ENCODE measurements around the gene HYCC1.

GRCh38 chr7:23018750-23019149 lies 4.8 kb upstream of the HYCC1 start:
- TF ChIP-seq POLR2AphosphoS5 (IDR thresholded peaks at IDR 0.05) (no peak), POLR2A (IDR thresholded peaks at IDR 0.05; ENCODE audit: low read depth) (no peak)
- TF ChIP-seq, protein P1, sequence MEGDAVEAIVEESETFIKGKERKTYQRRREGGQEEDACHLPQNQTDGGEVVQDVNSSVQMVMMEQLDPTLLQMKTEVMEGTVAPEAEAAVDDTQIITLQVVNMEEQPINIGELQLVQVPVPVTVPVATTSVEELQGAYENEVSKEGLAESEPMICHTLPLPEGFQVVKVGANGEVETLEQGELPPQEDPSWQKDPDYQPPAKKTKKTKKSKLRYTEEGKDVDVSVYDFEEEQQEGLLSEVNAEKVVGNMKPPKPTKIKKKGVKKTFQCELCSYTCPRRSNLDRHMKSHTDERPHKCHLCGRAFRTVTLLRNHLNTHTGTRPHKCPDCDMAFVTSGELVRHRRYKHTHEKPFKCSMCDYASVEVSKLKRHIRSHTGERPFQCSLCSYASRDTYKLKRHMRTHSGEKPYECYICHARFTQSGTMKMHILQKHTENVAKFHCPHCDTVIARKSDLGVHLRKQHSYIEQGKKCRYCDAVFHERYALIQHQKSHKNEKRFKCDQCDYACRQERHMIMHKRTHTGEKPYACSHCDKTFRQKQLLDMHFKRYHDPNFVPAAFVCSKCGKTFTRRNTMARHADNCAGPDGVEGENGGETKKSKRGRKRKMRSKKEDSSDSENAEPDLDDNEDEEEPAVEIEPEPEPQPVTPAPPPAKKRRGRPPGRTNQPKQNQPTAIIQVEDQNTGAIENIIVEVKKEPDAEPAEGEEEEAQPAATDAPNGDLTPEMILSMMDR (IDR thresholded peaks at IDR 0.05): no peak
